PC-3 (cell line): ENCODE data around the gene CD99.
"Not testable (repeated sequence)": the region's sequence is repeated elsewhere in the genome, so short reads cannot be mapped to it uniquely, and the experiment has no call there.

ENCODE experiments used
- CTCF ChIP-seq: fragments of 300-600 bp; sonication (generic); conservative IDR thresholded peaks from 2 replicates; pipeline ENCODE4 v1.5.1; 2017; ENCODE audit warnings: antibody characterized with exemption, low read depth, mild to moderate bottlenecking, low read length
- EZH2 ChIP-seq: fragments of 300-600 bp; sonication (generic); IDR thresholded peaks from one replicate; pipeline ENCODE4 v1.6.1; 2017; ENCODE audit warnings: antibody characterized with exemption, mild to moderate bottlenecking, low read length; ENCODE audit not compliant: unreplicated experiment
- EZH2phosphoT487 ChIP-seq: fragments of 300-600 bp; sonication (generic); IDR thresholded peaks from 2 replicates; pipeline ENCODE4 v1.6.1; 2018; ENCODE audit warnings: mild to moderate bottlenecking, antibody characterized with exemption, low read length, borderline replicate concordance

- TF ChIP-seq EZH2, CTCF, EZH2phosphoT487: not testable (repeated sequence)
These were observed 64.1 kb downstream of the CD99 start for GRCh38 chrX:2755163-2755715.
